GM19397 (cell line): Measurements from ENCODE around the gene C3orf22.

ENCODE experiments used
- ATAC-seq: cut with Tn5 transposase; IDR thresholded peaks from one replicate; pipeline ENCODE4 v1.9.1; 2021; ENCODE audit warnings: mild to moderate bottlenecking, moderate library complexity; ENCODE audit not compliant: unreplicated experiment

Gene C3orf22

DNA sequence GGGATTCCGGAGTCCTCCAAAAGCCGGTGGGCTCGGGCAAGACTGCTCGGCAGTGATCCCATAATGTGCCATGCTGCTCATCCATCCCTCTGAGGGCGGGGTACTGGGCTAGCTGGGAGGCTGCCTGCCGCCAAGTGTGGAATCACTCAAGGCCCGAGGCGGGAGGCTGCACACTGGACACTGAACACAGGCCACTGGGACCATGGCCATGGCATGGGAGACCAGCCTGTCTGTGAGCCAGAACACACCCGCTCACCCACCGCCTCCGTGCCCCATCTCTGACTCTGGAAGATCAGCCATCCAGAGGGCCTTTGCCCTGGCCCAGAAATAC lies 1.4 kb downstream of the C3orf22 start:
- no peak for ATAC-seq

- no peak for ATAC-seq
Observed at GRCh38 chr3:126556637-126557414, 1.9 kb downstream of the C3orf22 start.

- ATAC-seq = no peak
Observed at GRCh38 chr3:126555795-126556636, 2.7 kb downstream of the C3orf22 start.

- ATAC-seq = no peak
Observed at GRCh38 chr3:126554560-126555525, 3.9 kb downstream of the C3orf22 start.

DNA sequence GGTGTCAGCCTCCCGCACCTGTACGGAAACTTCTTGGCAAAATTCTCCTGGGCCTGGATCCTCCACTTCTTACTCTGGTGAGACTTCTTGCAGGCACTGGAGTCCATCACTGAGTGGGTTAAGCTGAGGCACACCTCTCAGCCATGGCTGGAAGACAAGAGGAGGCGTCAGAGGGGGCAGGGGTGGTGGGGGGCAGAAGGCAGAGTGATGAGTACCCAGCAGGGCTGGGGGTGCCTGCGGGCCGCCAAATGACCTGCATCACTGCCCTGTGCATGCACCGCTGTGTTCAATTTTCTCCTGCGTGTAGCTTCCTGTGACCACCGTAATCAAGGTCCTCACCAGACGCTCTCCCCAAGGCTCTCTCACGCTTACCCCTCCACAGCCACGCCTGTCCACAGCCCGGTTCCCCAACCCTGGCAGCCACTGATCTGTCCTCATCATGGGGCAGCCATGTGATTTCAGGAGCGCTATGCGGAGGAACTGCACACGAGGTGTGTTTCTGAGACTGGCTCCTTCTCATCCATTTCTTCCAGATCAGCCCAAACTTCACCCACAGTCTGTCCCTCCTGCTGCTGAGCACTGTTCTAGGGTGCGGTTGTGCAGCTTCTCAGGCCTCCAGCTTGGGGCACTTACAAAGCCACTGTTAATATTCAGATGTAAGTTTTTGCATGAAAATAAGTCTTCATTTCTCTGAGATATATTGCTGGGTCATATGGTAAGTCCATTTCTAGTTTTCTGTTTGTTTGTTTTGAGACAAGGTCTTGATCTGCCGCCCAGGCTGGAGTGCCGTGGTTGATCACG lies 5.2 kb downstream of the C3orf22 start:
- no peak for ATAC-seq

DNA sequence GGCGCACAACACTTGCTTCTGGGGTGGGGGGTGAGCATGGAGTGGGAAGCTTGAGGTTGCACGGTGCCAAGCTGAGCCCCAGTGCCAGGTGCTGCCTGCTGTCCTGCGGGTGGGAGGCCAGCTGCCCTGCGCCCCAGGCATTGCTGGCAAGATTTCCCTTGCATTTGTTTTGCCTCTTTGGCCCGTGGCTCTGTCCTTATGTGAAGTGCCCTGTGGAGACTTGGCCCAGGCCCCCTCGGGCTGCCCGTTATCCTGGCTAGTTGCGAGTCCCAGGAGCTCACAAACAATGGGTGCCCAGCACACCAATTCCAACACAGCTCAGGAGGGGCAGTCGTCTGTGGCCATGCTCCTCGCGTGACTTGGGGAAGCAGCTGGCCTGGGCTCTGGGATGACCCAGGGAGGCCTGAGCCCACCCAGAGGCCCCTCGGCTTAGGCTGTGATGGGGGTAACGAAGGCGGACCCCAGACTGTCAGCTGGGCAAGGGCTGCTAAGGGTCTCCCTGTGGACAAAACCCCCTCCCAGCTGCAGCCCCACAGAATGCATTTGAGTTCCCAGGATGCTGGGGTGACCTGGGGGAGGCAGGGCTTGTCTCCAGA lies 5.9 kb downstream of the C3orf22 start:
- ATAC-seq = no peak

DNA sequence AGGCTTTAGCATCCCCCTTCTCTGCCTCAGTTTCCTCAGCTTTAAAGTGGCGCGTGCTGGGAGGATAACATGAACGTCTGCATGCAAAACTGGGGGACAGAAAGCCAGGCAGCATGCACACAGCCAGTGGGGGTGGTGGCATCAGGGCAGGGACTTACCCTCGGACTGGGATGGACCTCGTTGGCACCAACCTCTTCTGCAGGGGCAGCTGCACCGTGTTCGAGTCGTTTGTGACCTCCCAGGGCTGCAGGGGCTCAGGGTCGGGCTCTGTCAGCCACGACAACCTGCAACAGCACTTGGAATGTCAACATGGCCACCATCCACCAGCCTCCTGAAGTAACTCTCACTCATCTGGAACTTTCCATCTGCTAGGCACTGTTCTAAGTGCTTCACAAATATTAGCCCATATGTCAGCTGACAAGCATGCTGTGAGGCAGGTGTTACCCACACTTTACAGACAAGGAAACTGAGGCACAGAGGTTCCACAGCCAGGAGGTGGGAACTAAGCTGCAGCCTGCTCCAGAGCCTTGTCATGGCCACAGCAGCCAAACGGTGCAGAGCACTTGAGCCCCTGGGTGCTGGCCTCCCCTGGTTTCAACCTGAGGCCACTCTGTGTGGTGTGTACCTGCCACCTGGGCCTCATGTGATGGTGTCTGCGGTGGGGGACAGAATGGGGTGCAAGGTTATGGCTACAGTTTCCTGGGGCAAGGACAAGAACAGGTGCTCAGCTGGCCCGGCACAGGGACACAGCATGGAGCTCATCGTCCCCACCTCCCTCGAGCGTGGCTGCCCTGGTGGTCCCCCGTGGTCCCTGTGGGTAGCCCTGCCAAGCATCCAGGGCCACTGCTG lies 6.7 kb downstream of the C3orf22 start:
- no peak for ATAC-seq

GRCh38 chr3:126551121-126551838 lies 7.5 kb downstream of the C3orf22 start:
- ATAC-seq = no peak

DNA sequence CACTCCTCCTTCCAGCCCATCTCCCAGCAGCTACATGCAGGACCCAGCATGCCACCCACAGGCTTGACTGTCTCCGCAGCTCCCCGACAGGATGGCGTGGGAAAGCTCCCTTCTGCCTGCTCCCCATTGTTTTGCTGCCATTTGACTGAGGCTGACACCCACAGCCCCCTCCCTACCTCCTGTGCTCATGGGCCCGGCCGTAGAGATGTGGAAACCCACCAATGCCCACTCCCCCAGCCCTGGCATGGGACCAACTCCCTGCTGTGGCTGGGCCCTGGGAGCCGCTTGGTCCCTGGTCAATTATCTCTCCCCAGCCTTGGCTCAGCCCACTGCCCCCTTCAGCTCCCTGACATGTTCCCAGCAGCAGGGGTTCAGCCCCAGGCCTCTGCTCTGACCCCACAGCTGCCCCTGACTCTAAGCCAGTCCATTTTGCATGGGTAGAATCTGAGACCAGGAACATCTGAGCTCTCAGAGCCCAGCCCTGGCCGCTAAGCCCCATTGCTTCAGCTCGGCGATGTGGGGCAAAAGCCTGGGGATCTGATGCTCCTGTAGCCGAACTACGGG lies 8.2 kb downstream of the C3orf22 start:
- no peak for ATAC-seq

- ATAC-seq = no peak
Observed at GRCh38 chr3:126549861-126550487, 8.8 kb downstream of the C3orf22 start.

DNA sequence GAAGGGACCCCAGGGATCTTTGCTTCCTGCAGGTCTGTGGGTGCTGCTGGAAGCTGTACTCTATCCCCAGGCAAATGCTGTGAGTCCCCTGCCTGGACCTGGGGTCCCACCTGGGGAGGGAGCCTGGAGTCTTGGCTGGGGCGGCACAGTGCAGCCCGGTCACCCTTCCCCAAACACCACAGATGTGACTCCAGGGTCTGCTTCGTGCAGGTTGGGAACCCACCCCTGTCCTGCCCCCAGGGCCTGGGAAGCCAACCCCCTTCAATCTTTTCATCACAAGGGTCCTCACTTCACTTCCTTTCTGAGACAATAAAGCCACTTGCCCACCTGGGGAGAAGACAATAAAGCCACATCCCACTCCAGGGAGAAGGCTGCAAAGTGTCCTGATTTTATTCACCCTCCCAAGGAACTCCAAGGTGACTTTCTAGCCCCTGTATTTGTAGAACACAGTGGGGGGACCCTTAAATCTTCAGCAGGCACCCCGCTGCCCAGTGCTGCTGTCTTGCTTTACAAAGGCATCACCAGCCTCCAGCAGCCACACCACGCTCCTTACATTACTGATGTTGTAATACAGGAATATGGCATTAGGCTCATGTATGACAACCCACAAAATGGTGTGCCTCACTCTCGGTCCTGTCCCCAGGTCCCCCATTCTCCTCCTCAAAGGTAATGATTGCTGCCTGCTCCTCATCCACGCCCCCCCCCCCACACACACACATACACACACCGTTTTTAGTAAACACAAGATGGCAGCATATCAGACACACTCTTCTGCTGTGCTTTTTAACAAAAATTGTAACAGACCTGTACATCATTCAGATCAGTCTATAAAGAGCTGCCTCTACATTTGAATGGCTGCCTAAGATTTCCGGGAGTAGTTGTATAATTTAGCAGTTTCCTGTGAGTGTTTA lies 9.9 kb downstream of the C3orf22 start:
- ATAC-seq = no peak

DNA sequence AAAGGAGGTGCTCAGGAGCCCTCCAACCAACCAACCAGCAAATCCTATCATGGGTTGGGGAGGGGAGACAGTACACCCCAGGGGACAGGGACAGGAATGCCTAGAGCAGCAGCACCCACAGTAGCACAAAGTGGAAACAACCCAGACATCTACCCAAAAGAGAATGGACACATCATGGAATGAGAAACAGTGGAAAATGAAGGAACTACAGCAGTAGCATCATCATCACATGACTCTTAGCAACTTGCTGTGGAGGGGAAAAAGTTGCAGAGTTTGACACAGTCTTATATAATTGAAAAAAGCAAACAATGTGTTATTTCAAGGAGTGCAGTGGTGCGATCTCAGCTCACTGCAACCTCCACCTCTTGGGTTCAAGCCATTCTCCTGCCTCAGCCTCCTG lies 11.0 kb downstream of the C3orf22 start:
- ATAC-seq = no peak

GRCh38 chr3:126546549-126547239 lies 12.0 kb downstream of the C3orf22 start:
- no peak for ATAC-seq

- no peak for ATAC-seq
Observed at GRCh38 chr3:126546013-126546412, 12.7 kb downstream of the C3orf22 start.

DNA sequence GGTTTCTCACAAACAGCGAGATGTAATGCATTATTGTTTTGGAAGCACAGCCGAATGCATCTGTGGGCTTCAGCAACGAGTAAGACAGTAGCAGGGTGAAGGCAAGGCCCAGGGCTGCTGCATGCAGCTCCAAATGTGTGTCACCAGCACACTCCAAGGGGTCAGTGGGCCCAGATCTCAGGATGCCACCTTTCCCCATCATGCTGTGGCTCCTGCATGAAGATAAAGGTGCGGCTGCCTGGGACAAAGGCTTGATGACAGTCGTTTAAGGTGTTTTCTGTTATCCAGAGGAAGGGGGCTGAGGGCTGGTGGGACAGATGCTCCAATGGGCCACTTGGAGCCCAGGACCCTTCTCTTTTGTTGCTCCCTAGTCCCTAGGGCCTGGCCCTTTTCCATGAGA lies 13.2 kb downstream of the C3orf22 start:
- no peak for ATAC-seq
